AG04450 (cell line): ENCODE data around the gene APBA2. TPM values are rescaled to one million over a fixed set of nuclear protein-coding genes. Genes with fewer than 3 reads are reported as not detected.

Experiments used
- CTCF ChIA-PET: fragments of 300-600, 350-600 bp; formaldehyde crosslinking; extraction: SDS; loops from one replicate; lab custom pipeline; 2022; ENCODE audit warnings: antibody characterized with exemption, inconsistent platforms; lab: Charles Lee
- POLR2A ChIA-PET: fragments of 350-600 bp; formaldehyde crosslinking; extraction: SDS; loops from one replicate; lab custom pipeline; 2021; ENCODE audit warnings: antibody characterized with exemption, inconsistent platforms; lab: Yijun Ruan, JAX
- DNase-seq: peaks from one replicate; pipeline ENCODE4 v3.0.0-alpha.2; 2011; ENCODE audit warnings: low read depth, low spot score
- H3K27ac ChIP-seq: one replicate; pipeline ENCODE4 v1.5.1; 2012; ENCODE audit warnings: low read depth, low read length, control low read depth
- H3K27me3 ChIP-seq: one replicate; pipeline ENCODE4 v1.6.0; 2012; ENCODE audit warnings: low read length; ENCODE audit not compliant: control insufficient read depth, insufficient read depth
- H3K4me3 ChIP-seq: 2 replicates; pipeline ENCODE4 v1.5.1; 2011; ENCODE audit warnings: mild to moderate bottlenecking, low read depth, low read length, control low read depth
- H3K9me3 ChIP-seq: 2 replicates; pipeline ENCODE4 v1.5.1; 2012; ENCODE audit warnings: low read length; ENCODE audit not compliant: control insufficient read depth, insufficient read depth
- CTCF ChIP-seq: IDR thresholded peaks from 2 replicates; pipeline ENCODE4 v1.5.1; 2011; ENCODE audit warnings: low read depth, low read length, control low read depth, inconsistent platforms
- polyA plus RNA-seq: library from polyadenylated mRNA; depleted of rRNA; stranded (reverse); fragments of >200 nt; gene quantifications from 2 replicates; pipeline ENCODE4 v1.2.3, GENCODE V29; 2011

The APBA2 gene
- polyA plus RNA-seq, 1 experiment = 18.9 TPM

GRCh38 chr15:28900041-28900891 lies 14.5 kb downstream of the APBA2 start:
- DNase-seq = no peak
- POLR2A ChIA-PET = no interaction called here
- Histone ChIP-seq H3K27me3 (no peaks in the 10 kb centered on the region), H3K9me3 (peaks cover 7% of the 10 kb centered on the region), H3K27ac (no peak overlapping the region), H3K4me3 (no peak overlapping the region)
- TF ChIP-seq CTCF = no peak
- CTCF ChIA-PET = no interaction called here

DNA sequence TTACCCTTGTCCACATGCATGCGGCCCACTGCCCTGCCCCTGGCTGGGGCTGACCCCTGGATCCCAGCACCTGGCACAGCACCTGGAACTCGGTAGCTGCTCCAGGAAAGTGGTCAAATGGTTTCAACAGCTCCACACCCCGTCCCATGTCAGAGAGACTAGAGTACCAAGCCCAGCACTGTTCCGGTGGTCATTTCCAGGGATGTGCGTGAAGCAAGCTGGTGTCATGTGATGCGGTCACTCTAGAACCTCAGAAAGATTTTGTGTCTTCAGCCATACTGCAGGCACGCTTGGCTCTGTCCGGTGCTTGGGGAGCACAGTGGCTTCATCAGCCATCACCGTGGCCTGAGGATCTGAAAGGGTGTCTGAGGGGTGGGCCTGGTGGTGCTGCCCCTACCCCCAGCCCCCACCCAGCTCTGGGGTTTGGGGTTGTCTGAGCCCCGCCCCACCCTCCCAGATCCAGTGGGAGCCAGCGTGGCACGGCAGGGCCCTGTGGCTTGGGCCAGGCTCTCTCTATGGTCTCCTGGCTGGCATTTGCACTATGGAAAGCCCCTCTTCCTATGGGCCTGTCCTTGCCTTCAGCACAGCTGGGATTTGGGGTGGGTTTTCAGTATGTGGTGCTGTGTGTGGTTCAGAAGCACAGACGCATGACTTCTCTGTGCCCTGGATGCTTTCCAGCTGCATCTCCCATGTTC lies 15.3 kb downstream of the APBA2 start:
- ChIA-PET POLR2A (no interaction called here), CTCF (no interaction called here)
- Histone ChIP-seq H3K27ac (no peak overlapping the region), H3K27me3 (no peaks in the 10 kb centered on the region), H3K4me3 (no peak overlapping the region), H3K9me3 (peaks cover 7% of the 10 kb centered on the region)
- TF ChIP-seq CTCF = no peak
- DNase-seq = no peak

DNA sequence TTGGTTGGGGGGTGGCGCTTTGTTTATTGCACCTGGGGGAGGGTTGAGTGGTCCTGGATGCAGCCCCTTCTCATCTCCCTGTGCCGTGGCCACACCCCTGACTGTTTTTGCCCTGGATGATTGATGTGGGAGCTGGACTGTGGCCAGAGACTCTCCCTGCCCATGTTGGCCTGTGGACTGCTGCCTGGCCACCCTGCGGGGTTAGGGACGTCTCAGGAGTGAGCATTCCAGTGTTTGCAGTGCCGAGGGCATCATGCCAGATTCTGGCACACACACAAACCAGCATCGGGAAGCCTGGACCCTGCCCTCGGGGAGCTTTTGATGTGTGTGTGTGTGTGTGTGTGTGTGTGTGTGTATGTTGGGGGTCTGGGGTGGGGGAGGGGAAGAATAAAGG lies 15.8 kb downstream of the APBA2 start:
- H3K27ac ChIP-seq = no peak overlapping the region
- H3K9me3 ChIP-seq = peaks cover 2% of the 10 kb centered on the region
- TF ChIP-seq CTCF = no peak
- H3K4me3 ChIP-seq = no peak overlapping the region
- no peak for DNase-seq
- ChIA-PET POLR2A (no interaction called here), CTCF (interaction anchor here (1.5 kb wide), 1 partner anchor 201 kb away, joined by 4 read pairs; no protein-coding TSS in a partner anchor)
- no peaks in the 10 kb centered on the region for H3K27me3 ChIP-seq

GRCh38 chr15:28901987-28902745 lies 16.4 kb downstream of the APBA2 start:
- TF ChIP-seq CTCF = no peak

More at GRCh38 chr15:28901987-28902745, 16.4 kb downstream of the APBA2 start:
- ChIA-PET CTCF (interaction anchor here (0.8 to 1.5 kb wide), 2 partner anchors 9 to 200 kb away, joined by 4 to 5 read pairs; no protein-coding TSS in a partner anchor), POLR2A (no interaction called here)
- no peak for DNase-seq
- Histone ChIP-seq H3K9me3 (no peaks in the 10 kb centered on the region), H3K27ac (no peak overlapping the region), H3K4me3 (no peak overlapping the region), H3K27me3 (no peaks in the 10 kb centered on the region)
